Left lung (tissue), 10 donors: ENCODE data around the gene TCF12. TPM values are rescaled to one million over a fixed set of nuclear protein-coding genes. Genes with fewer than 3 reads are reported as not detected.

Experiments used
- ATAC-seq: fragments of 200-7000 bp; cut with Tn5 transposase; one replicate; pipeline ENCODE4 v1.9.1; 2020; ENCODE audit warnings: moderate library complexity
- DNase-seq, 4 donors: peaks; one replicate each; pipeline ENCODE4 v3.0.0-alpha.2; 2013 to 2020
- H3K27ac ChIP-seq, 2 donors: fragments of 200-600 bp; sonication (generic) in 1 of 2; one replicate each; pipeline versions ENCODE4 v1.5.0 to v1.8.0; 2020 to 2021
- H3K27me3 ChIP-seq, 2 donors: fragments of 200-600 bp; sonication (generic) in 1 of 2; one replicate each; pipeline versions ENCODE4 v1.5.0 to v1.8.0; 2020 to 2021
- H3K36me3 ChIP-seq, 2 donors: fragments of 200-600 bp; sonication (generic) in 1 of 2; one replicate each; pipeline versions ENCODE4 v1.5.0 to v1.8.0; 2020 to 2021
- H3K4me1 ChIP-seq, 2 donors: fragments of 200-600 bp; one replicate each; pipeline ENCODE4 v1.8.0; 2021
- H3K4me3 ChIP-seq, 2 donors: fragments of 200-600 bp; sonication (generic) in 1 of 2; one replicate each; pipeline versions ENCODE4 v1.5.0 to v1.8.0; 2020 to 2021; ENCODE audit warnings: mild to moderate bottlenecking in 1 of 2
- H3K9me3 ChIP-seq, 2 donors: fragments of 200-600 bp; sonication (generic) in 1 of 2; one replicate each; pipeline versions ENCODE4 v1.5.0 to v1.8.0; 2020 to 2021
- CTCF ChIP-seq, 2 donors: fragments of 200-600 bp; sonication (generic) in 1 of 2; IDR thresholded peaks; one replicate each; pipeline versions ENCODE4 v1.5.0 to v1.8.0; 2021; ENCODE audit warnings: antibody characterized with exemption in 2 of 2
- intact Hi-C, 2 donors: fragments of 100-400 bp; cut with DNase I; formaldehyde crosslinking; loops; one replicate each; pipeline versions ENCODE4 v1.11.2 to v1.14.2; 2022
- polyA plus RNA-seq, 6 donors: library from polyadenylated mRNA; unstranded; fragments of 120-200 nt; gene quantifications; one replicate each; pipeline ENCODE4 v1.2.1, GENCODE V29; 2013; ENCODE audit not compliant: insufficient read length in 6 of 6
- total RNA-seq, 2 donors: library from RNA; stranded (reverse); fragmentation: NEBNext Ultra II Directional; extraction: Animal tissue kit (Norgen Biotek cat#: 25700); gene quantifications; one replicate each; pipeline ENCODE4 v1.2.1, GENCODE V29; 2021
- donor health status: DM: no; HTN: yes; CAD: no.
- donor health status: DM: no; HTN: no; CAD: no.

TCF12 gene
- total and polyA plus RNA-seq, 8 donors: 106 to 148 (median 130) TPM

DNA sequence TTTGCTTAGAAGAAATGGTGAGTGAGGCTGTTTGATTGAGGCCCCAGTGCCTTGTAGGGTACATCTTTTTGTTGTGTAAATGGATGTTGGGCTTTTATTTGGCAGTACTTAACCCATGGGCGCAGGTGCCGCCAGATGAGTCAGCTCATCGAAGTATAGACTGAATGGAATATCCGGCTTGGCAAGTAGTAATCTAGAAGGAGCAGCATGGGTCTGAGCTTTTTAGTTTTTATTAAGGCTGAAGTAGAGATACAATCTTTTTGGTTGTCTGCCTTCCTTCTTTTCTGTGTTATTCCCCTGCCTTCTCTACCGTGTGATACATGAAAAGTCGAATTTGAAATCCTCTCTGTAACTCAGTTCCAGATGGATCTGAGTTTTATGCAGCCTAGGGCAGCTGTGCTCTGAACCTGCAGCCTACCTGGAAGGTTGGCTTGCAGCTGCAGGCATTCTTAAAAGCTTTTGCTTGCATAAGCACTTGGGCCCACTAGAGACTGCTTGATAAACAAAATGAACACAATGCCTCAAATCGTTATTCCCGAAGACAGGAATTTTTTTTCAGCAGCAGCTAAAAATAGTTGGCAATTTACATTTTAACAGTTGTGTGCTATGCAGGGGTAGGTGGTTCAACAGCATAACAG lies 280.3 kb downstream of the TCF12 start:
- peak overlapping the region; percentile 38 to 58 for H3K27ac ChIP-seq
- no peaks in the 10 kb centered on the region for H3K9me3 ChIP-seq
- ATAC-seq (peak; percentile 85), DNase-seq (peak in 1 of 4 donors; percentile 64)
- H3K4me3 ChIP-seq: no peak overlapping the region
- TF ChIP-seq CTCF (IDR thresholded peaks at IDR 0.05): no peak
- intact Hi-C loops: no loop called here
- peaks cover 4 to 26% of the 10 kb centered on the region in 2 donors for H3K4me1 ChIP-seq
- peaks cover 0 to 6% of the 10 kb centered on the region in 2 donors for H3K36me3 ChIP-seq
- no peaks in the 10 kb centered on the region for H3K27me3 ChIP-seq

GRCh38 chr15:57201578-57201977 lies 283.1 kb downstream of the TCF12 start:
- ATAC-seq: no peak
- Histone ChIP-seq H3K36me3 (no peaks in the 10 kb centered on the region), H3K9me3 (no peaks in the 10 kb centered on the region), H3K27ac (no peak overlapping the region), H3K4me1 (peaks cover 4 to 31% of the 10 kb centered on the region in 2 donors), H3K4me3 (no peak overlapping the region), H3K27me3 (no peaks in the 10 kb centered on the region)
- intact Hi-C loops: no loop called here
- DNase-seq: no peak
- TF ChIP-seq CTCF (IDR thresholded peaks at IDR 0.05): no peak

GRCh38 chr15:57203906-57204305 lies 285.5 kb downstream of the TCF12 start:
- DNase-seq: no peak
- intact Hi-C loops: no loop called here

GRCh38 chr15:57205027-57205855 lies 286.8 kb downstream of the TCF12 start:
- H3K36me3 ChIP-seq: no peaks in the 10 kb centered on the region
- no peaks in the 10 kb centered on the region for H3K9me3 ChIP-seq
- ATAC-seq (peak; percentile 94), DNase-seq (no peak)
- peak overlapping the region in 1 of 2 donors; percentile 14 for H3K27ac ChIP-seq
- no peak for TF ChIP-seq CTCF (IDR thresholded peaks at IDR 0.05)
- peaks cover 0 to 15% of the 10 kb centered on the region in 2 donors for H3K4me1 ChIP-seq
- no peak overlapping the region for H3K4me3 ChIP-seq
- H3K27me3 ChIP-seq: no peaks in the 10 kb centered on the region
- intact Hi-C loops: no loop called here

More at GRCh38 chr15:57203906-57204305, 285.5 kb downstream of the TCF12 start:
- H3K27ac ChIP-seq: no peak overlapping the region
- ATAC-seq: no peak
- no peaks in the 10 kb centered on the region for H3K36me3 ChIP-seq
- H3K9me3 ChIP-seq: no peaks in the 10 kb centered on the region
- H3K4me1 ChIP-seq: peaks cover 0 to 21% of the 10 kb centered on the region in 2 donors
- no peak overlapping the region for H3K4me3 ChIP-seq
- TF ChIP-seq CTCF (IDR thresholded peaks at IDR 0.05): no peak
- no peaks in the 10 kb centered on the region for H3K27me3 ChIP-seq

GRCh38 chr15:57205996-57206395 lies 287.6 kb downstream of the TCF12 start:
- no peak for TF ChIP-seq CTCF (IDR thresholded peaks at IDR 0.05)
- H3K4me3 ChIP-seq: no peak overlapping the region
- H3K9me3 ChIP-seq: no peaks in the 10 kb centered on the region
- H3K27ac ChIP-seq: peak overlapping the region in 1 of 2 donors; percentile 14
- intact Hi-C loops: no loop called here
- DNase-seq (no peak), ATAC-seq (no peak)
- no peaks in the 10 kb centered on the region for H3K36me3 ChIP-seq
- no peaks in the 10 kb centered on the region for H3K27me3 ChIP-seq
- H3K4me1 ChIP-seq: peaks cover 0 to 14% of the 10 kb centered on the region in 2 donors
